Measurements from ENCODE around the gene NPAS2.

NPAS2 gene

DNA sequence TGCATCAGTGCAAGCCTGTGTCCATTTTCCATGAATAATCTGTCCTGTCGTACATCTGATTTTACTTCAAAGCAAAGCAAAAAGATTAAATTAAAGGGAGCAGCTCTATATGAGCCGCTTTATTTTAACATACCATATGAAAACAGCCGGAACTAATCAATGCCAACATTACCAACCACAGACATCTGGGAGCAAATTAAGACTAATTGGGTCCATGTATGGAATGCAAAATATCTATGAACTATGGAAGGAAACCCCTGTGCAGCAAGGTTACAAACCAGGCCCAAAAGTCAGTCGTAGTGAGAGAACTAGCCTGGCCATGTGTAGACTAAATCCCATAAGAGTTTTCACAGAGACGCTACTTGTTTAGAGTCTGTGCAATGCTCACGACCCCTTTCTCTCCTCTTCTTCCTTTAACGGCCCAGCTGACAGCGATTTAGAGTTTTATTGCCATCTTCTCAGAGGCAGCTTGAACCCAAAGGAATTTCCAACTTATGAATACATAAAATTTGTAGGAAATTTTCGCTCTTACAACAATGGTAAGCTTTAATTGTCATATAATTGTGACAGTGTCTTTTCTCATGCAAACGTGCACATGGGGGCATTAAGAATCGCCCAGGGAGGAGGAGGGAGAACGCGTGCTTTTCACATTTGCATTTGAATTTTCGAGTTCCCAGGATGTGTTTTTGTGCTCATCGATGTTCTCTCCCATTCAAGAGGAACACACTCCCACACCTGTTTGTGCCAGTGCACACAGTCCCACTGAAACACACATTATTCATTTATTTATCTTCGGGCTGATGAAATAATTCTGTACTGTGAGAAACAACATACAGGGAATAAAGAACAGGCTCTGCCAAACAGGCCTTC lies 129.2 kb downstream of the NPAS2 start:
- no peak for DNase-seq (ENCODE audit: low read depth)

DNA sequence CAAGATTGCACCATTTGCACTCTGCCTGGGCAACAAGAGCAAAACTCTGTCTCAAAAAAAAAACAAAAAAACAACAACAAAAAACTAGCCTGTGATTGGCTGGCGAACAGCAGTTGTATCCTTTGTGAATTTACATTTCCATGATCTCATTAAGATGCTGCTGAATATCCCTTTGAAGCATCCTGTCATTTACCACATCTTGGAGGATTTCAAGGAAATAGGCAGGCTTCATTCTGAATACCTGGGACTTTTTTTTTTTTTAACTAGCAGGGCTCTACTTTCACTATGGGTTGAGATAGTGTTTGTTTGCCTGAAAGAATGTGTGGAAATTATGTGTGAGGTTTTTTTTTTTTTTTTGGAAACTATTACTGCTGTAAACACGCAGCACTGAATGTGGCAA lies 132.6 kb downstream of the NPAS2 start:
- H3K4me3 ChIP-seq (ENCODE audit: control insufficient read depth, low read depth, low read length), result no peak overlapping the region
- DNase-seq (ENCODE audit: low read depth), result no peak

More for the DNA sequence above, 129.2 kb downstream of the NPAS2 start:
- no peak overlapping the region for H3K4me3 ChIP-seq (ENCODE audit: control insufficient read depth, low read depth, low read length)
- TF ChIP-seq, protein P1, sequence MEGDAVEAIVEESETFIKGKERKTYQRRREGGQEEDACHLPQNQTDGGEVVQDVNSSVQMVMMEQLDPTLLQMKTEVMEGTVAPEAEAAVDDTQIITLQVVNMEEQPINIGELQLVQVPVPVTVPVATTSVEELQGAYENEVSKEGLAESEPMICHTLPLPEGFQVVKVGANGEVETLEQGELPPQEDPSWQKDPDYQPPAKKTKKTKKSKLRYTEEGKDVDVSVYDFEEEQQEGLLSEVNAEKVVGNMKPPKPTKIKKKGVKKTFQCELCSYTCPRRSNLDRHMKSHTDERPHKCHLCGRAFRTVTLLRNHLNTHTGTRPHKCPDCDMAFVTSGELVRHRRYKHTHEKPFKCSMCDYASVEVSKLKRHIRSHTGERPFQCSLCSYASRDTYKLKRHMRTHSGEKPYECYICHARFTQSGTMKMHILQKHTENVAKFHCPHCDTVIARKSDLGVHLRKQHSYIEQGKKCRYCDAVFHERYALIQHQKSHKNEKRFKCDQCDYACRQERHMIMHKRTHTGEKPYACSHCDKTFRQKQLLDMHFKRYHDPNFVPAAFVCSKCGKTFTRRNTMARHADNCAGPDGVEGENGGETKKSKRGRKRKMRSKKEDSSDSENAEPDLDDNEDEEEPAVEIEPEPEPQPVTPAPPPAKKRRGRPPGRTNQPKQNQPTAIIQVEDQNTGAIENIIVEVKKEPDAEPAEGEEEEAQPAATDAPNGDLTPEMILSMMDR (conservative IDR thresholded peaks at IDR 0.05; ENCODE audit: control insufficient read depth, insufficient read depth, low read depth, low read length), result no peak

DNA sequence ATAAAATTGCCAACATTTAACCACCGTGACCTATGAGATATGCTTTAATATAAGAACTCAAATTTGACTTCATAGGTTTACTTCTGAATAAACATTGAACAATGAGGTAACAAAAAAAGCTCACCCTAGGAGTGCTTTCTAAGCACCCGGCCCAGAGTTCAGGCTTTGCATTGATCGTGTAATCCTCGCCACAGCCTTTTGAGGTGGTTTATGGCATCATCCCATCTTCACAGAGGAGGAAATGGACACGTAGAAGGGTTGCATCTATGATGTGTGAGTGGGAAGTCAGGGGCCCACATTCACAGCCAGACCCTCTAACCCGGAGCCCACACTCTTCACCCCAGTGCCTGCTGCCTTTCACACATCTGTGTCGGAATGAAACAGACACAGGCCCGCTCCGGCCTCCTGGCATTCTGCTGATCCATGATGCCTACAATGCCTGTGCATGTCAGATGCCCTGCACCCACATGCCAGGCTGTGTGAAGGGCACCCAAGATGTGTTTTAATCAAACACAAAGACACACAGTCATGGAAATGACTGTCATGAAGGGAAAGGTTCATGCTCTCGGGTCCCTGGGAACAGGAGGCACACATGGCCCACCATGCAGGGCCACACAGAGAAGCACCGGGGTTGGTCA lies 133.6 kb downstream of the NPAS2 start:
- no peak overlapping the region for H3K4me3 ChIP-seq (ENCODE audit: control insufficient read depth, low read depth, low read length)
- TF ChIP-seq, protein P1 (conservative IDR thresholded peaks at IDR 0.05; ENCODE audit: control insufficient read depth, insufficient read depth, low read depth, low read length), result no peak
- no peak for DNase-seq (ENCODE audit: low read depth)

More for the DNA sequence above, 132.6 kb downstream of the NPAS2 start:
- TF ChIP-seq, protein P1 (conservative IDR thresholded peaks at IDR 0.05; ENCODE audit: control insufficient read depth, insufficient read depth, low read depth, low read length), result no peak

DNA sequence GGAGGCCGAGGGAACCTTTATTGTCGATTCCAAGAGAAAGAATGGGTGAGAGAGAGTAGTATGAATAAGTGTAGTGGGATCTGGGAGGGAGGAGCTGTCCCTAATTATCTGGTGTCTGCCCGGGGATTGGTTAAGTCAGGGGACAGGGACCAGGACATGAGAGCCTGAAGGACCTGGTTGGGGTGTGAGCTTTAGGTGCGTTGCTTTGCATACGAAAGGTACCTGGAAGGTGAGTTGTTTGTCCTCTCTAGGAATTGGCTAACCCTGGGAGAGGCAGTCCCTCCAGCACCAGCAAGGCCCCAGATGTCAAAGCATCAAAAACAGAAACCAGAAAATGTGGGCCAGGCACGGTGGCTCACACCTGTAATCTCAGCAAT lies 134.1 kb downstream of the NPAS2 start:
- TF ChIP-seq, protein P1 (conservative IDR thresholded peaks at IDR 0.05; ENCODE audit: control insufficient read depth, insufficient read depth, low read depth, low read length), result no peak
- no peak overlapping the region for H3K4me3 ChIP-seq (ENCODE audit: control insufficient read depth, low read depth, low read length)
- DNase-seq (ENCODE audit: low read depth), result no peak

DNA sequence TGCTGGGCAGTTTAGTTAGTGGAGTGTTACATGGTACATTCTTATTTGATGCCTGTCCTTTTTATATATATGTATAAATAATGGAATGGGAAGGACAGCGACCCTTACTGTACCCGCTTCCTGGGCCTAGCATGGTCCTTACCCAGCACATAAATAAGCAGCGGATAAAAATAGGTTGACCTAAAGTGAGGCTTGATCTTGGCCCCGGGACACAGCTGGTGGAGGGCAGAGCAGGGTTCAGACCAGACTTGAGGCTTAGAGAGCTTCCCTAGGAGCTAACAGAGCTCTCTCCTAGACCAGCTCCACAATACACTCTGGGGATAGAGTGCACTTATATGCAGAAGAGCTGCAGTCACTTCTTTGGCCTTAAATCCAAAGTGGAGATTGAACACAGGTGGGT lies 135.3 kb downstream of the NPAS2 start:
- no peak overlapping the region for H3K4me3 ChIP-seq (ENCODE audit: control insufficient read depth, low read depth, low read length)
- TF ChIP-seq, protein P1 (conservative IDR thresholded peaks at IDR 0.05; ENCODE audit: control insufficient read depth, insufficient read depth, low read depth, low read length), result no peak
- DNase-seq (ENCODE audit: low read depth), result no peak

DNA sequence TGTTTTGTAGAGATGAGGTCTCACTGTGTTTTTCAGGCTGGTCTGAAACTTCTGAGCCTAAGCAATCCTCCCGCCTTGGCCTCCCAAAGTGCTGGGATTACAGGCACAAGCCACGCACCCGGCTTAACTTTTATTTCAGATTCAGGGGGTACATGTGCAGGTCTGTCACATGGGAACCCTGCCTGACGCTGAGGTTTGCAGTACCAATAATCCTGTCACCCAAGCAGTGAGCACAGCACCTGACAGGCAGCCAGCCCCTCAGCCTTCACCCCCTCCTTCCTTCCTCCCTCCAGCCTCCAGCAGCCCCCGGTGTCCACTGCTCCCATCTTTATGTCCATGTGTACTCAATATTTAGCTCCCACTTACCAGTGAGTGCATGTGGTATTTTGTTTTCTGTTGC lies 136.1 kb downstream of the NPAS2 start:
- DNase-seq (ENCODE audit: low read depth), result no peak
- TF ChIP-seq, protein P1 (conservative IDR thresholded peaks at IDR 0.05; ENCODE audit: control insufficient read depth, insufficient read depth, low read depth, low read length), result no peak
- no peak overlapping the region for H3K4me3 ChIP-seq (ENCODE audit: control insufficient read depth, low read depth, low read length)
